Ishikawa (cell line): ENCODE measurements around the gene ALPP.

Source experiments
- CEBPB ChIP-seq: IDR thresholded peaks from 2 replicates; pipeline ENCODE4 v1.6.1; 2012
- CREB1 ChIP-seq: IDR thresholded peaks from 2 replicates; pipeline ENCODE4 v1.6.1; 2012; ENCODE audit warnings: low read depth
- EGR1 ChIP-seq: IDR thresholded peaks from 2 replicates; pipeline ENCODE4 v1.6.1; 2012
- EP300 ChIP-seq: IDR thresholded peaks from 2 replicates; pipeline ENCODE4 v1.6.1; 2012; ENCODE audit warnings: borderline replicate concordance
- FOXM1 ChIP-seq: IDR thresholded peaks from 2 replicates; pipeline ENCODE4 v1.6.1; 2012; ENCODE audit warnings: low read depth, borderline replicate concordance
- NFIC ChIP-seq: IDR thresholded peaks from 2 replicates; pipeline ENCODE4 v1.6.1; 2012
- RAD21 ChIP-seq: IDR thresholded peaks from 2 replicates; pipeline ENCODE4 v1.6.1; 2012; ENCODE audit warnings: low read depth
- TAF1 ChIP-seq: IDR thresholded peaks from 2 replicates; pipeline ENCODE4 v1.6.1; 2012; ENCODE audit warnings: low read depth, mild to moderate bottlenecking
- TCF12 ChIP-seq: IDR thresholded peaks from 2 replicates; pipeline ENCODE4 v1.6.1; 2012; ENCODE audit warnings: low read depth
- TEAD4 ChIP-seq: IDR thresholded peaks from 2 replicates; pipeline ENCODE4 v1.6.1; 2012
- YY1 ChIP-seq: IDR thresholded peaks from 2 replicates; pipeline ENCODE4 v1.6.1; 2012; ENCODE audit warnings: low read depth
- ZBTB7A ChIP-seq: IDR thresholded peaks from 2 replicates; pipeline ENCODE4 v1.6.1; 2012; ENCODE audit warnings: low read depth
- TF ChIP-seq, protein P1 (sequence below): IDR thresholded peaks from 2 replicates; pipeline ENCODE4 v1.6.1; 2012
- TF ChIP-seq, protein P2 (sequence below): IDR thresholded peaks from 2 replicates; pipeline ENCODE4 v1.6.1; 2012
- TF ChIP-seq, protein P3 (sequence below): IDR thresholded peaks from 2 replicates; pipeline ENCODE4 v1.6.1; 2012; ENCODE audit warnings: low read depth, mild to moderate bottlenecking

The ALPP gene

DNA sequence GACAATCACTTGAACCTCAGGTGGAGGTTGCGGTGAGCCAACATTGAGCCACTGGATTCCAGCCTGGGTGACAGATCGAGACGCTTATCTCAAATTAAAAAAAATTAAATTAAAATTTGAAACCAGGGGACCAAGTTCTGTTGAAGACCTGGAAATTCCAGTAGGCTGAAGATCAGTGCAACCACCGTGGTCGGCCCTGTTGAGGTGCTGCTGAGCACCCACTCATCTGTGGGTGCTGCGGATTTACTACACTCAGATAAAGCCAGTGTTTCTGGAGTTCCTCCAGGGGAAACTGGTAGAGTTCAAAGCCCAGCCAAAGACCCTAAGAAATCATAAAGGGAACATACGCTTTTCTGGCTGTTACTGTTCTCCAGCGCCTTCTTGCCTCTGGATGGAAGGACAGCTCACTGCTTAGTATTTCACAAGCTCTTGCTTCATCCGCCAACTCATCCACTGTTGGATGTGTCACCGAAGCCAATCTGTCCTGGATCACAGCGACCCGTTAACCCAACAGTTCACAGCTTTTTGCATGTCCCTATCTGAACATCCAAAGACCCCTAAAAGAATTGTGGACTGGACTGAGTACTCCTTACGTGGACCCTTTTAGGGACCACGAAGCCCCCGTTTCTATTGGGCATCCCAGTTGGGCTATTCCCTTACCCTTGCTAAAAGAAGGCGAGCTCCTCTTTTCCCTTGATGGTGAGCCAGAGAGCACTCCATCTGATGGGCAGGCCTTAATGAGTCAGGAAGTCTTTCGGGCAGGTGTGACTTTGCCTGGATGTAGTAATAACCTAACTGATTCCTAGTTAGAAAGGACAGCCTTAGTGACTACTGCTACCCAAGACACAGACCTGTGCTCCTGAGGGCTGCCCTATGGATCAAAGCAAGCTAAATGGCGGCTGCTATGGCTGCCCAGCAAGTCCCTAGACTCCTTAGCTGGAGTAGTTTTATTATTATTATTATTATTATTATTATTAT, 6.0 kb upstream of the ALPP start:
- TF ChIP-seq CREB1 = no peak
- TF ChIP-seq, protein P1, sequence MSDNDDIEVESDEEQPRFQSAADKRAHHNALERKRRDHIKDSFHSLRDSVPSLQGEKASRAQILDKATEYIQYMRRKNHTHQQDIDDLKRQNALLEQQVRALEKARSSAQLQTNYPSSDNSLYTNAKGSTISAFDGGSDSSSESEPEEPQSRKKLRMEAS = no peak
- TF ChIP-seq NFIC = no peak
- no peak for TF ChIP-seq EP300
- TF ChIP-seq TCF12 = no peak
- no peak for TF ChIP-seq EGR1
- TF ChIP-seq ZBTB7A = no peak
- TF ChIP-seq TEAD4 = no peak
- TF ChIP-seq YY1 = no peak
- TF ChIP-seq, protein P2, sequence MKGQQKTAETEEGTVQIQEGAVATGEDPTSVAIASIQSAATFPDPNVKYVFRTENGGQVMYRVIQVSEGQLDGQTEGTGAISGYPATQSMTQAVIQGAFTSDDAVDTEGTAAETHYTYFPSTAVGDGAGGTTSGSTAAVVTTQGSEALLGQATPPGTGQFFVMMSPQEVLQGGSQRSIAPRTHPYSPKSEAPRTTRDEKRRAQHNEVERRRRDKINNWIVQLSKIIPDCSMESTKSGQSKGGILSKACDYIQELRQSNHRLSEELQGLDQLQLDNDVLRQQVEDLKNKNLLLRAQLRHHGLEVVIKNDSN = no peak
- TF ChIP-seq CEBPB = no peak
- TF ChIP-seq TAF1 = no peak
- TF ChIP-seq FOXM1 = no peak

DNA sequence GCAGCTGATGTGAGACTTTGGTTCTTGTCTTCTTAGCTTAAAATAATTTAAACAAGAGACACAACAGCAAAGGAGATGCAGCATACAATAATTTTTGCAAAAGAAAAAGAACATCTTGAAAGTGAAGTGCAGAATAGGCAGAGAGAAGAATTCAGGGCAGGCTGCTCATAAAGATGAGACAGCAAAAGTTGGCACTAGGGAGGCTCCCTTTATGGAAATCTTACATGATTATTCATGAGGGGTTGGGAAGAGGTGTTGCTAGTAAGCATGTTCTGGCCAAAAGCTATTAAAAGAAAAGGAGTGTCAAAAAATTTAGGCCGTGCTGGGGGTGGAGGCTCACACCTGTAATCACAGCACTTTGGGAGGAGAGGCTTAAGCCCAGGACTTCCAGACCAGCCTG, 4.2 kb upstream of the ALPP start:
- TF ChIP-seq, protein P1 = no peak
- TF ChIP-seq ZBTB7A = no peak
- no peak for TF ChIP-seq EP300
- no peak for TF ChIP-seq RAD21
- TF ChIP-seq, protein P3, sequence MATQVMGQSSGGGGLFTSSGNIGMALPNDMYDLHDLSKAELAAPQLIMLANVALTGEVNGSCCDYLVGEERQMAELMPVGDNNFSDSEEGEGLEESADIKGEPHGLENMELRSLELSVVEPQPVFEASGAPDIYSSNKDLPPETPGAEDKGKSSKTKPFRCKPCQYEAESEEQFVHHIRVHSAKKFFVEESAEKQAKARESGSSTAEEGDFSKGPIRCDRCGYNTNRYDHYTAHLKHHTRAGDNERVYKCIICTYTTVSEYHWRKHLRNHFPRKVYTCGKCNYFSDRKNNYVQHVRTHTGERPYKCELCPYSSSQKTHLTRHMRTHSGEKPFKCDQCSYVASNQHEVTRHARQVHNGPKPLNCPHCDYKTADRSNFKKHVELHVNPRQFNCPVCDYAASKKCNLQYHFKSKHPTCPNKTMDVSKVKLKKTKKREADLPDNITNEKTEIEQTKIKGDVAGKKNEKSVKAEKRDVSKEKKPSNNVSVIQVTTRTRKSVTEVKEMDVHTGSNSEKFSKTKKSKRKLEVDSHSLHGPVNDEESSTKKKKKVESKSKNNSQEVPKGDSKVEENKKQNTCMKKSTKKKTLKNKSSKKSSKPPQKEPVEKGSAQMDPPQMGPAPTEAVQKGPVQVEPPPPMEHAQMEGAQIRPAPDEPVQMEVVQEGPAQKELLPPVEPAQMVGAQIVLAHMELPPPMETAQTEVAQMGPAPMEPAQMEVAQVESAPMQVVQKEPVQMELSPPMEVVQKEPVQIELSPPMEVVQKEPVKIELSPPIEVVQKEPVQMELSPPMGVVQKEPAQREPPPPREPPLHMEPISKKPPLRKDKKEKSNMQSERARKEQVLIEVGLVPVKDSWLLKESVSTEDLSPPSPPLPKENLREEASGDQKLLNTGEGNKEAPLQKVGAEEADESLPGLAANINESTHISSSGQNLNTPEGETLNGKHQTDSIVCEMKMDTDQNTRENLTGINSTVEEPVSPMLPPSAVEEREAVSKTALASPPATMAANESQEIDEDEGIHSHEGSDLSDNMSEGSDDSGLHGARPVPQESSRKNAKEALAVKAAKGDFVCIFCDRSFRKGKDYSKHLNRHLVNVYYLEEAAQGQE = no peak
- no peak for TF ChIP-seq EGR1
- no peak for TF ChIP-seq TEAD4
- TF ChIP-seq NFIC = no peak
- no peak for TF ChIP-seq CEBPB

DNA sequence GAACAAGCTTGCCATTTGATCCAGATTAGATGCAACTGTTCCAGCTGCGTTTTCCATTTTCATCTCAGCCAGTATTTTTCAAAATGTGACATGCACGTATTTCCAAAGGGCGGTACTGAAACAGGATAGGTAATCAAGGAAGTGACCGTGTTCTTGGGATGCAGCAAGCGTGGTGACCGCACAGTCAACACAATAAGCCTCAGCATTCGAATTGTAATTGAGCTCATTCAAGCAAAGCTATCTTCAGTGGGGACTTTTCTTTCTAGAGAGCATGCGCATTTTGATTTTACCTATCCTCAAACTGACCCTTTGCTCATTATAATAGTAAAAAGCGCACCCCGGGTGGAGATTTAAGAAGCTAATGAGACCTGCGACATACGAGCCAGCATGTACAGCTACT, 3.4 kb upstream of the ALPP start:
- no peak for TF ChIP-seq EGR1
- peak; percentile 58; the same call in 1 of the 2 replicates for TF ChIP-seq TCF12
- peak; percentile 49; the same call in 1 of the 2 replicates for TF ChIP-seq FOXM1
- TF ChIP-seq EP300 = peak; percentile 75; the same call in 1 of the 2 replicates
- no peak for TF ChIP-seq RAD21

DNA sequence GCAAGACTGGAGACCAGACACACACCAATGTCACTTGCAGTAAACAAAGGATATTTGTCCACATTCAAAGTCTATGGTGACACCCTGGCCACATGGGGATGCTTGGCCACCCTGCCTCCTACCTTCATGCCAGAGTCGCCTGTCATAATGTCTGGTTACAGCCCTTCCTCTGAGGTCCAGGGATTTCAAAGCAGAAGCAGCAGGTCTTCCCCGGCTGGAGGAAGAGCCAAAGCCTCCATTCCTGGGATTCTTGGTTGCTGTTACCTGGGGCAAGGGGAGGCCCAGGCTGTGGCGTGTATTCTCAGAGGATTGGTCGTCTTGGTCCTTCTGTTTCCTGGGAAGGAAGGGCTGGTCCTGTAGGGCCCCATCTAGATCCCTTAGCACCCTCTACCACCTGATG, 2.3 kb upstream of the ALPP start:
- no peak for TF ChIP-seq FOXM1
- no peak for TF ChIP-seq TCF12
- TF ChIP-seq NFIC = no peak
- no peak for TF ChIP-seq YY1
- TF ChIP-seq EP300 = no peak
- TF ChIP-seq TEAD4 = no peak
- TF ChIP-seq RAD21 = no peak
- TF ChIP-seq, protein P2 = no peak
- no peak for TF ChIP-seq EGR1
- TF ChIP-seq, protein P3 = no peak
- TF ChIP-seq TAF1 = no peak
- no peak for TF ChIP-seq ZBTB7A
- TF ChIP-seq CEBPB = no peak
- TF ChIP-seq, protein P1 = no peak
- no peak for TF ChIP-seq CREB1

DNA sequence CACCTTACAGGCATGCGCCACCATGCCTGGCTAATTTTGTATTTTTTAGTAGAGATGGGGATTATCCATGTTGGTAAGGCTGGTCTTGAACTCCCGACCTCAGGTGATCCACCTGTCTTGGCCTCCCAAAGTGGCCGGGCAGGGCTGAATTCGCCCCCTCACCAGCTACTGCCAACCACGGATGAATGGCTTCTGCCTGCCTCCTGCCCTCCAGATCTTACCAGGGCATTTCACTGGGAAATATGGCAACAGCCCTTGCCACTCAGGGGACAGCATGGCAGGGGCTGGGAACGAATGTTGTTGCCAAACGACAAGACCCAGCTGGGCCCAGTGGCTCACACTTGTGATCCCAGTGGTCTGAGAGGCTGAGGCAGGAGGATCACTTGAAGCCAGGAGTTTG, 1.8 kb upstream of the ALPP start:
- TF ChIP-seq RAD21 (no peak), CEBPB (no peak), EGR1 (no peak)
- TF ChIP-seq, protein P3 = no peak
